Measurements from ENCODE around the gene FMN2.

DNA sequence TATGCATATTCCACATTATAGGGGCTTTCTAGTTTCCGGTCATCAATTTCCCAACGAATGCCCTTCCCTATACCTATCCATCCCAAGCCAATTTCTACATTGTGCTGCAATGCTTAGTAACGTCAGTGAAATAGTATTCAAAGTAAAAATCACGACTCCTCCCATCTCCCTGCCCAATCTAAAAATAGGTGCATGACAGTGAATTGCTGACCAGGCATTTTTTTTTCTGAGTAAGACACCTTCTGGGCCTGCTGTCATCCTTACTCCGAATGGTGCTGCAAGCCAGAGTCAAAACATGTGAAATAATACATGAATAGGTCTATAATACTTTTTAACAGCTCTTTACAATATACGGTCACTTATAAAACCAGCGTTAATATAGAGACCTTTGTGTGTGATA lies 400.1 kb downstream of the FMN2 start:
- TF ChIP-seq, protein P1, sequence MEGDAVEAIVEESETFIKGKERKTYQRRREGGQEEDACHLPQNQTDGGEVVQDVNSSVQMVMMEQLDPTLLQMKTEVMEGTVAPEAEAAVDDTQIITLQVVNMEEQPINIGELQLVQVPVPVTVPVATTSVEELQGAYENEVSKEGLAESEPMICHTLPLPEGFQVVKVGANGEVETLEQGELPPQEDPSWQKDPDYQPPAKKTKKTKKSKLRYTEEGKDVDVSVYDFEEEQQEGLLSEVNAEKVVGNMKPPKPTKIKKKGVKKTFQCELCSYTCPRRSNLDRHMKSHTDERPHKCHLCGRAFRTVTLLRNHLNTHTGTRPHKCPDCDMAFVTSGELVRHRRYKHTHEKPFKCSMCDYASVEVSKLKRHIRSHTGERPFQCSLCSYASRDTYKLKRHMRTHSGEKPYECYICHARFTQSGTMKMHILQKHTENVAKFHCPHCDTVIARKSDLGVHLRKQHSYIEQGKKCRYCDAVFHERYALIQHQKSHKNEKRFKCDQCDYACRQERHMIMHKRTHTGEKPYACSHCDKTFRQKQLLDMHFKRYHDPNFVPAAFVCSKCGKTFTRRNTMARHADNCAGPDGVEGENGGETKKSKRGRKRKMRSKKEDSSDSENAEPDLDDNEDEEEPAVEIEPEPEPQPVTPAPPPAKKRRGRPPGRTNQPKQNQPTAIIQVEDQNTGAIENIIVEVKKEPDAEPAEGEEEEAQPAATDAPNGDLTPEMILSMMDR (conservative IDR thresholded peaks at IDR 0.05 in 1 of 2, IDR thresholded peaks at IDR 0.05 in 1 of 2; ENCODE audit: low read depth in 1 of 2, low read length in 2 of 2): no peak
- TF ChIP-seq EZH2 (IDR thresholded peaks at IDR 0.05; ENCODE audit: low read length, missing control alignments): no peak
